Muscle layer of duodenum (tissue), 2 donors: ENCODE measurements around the gene TDP2.
"Not testable (repeated sequence)": the region's sequence is repeated elsewhere in the genome, so short reads cannot be mapped to it uniquely, and the experiment has no call there.

Experiments used
- H3K27ac ChIP-seq: one replicate; pipeline ENCODE4 v1.7.0; 2013; ENCODE audit warnings: mild to moderate bottlenecking, low read length
- H3K27me3 ChIP-seq: one replicate; pipeline ENCODE4 v1.7.0; 2013; ENCODE audit warnings: low read depth, mild to moderate bottlenecking, control low read depth, low read length
- H3K36me3 ChIP-seq, 2 donors: one replicate each; pipeline ENCODE4 v1.7.0; 2013; ENCODE audit warnings: low read length in 2 of 2, control low read depth in 1 of 2, mild to moderate bottlenecking in 1 of 2; ENCODE audit not compliant: insufficient read depth in 2 of 2, control insufficient read depth in 1 of 2
- H3K4me1 ChIP-seq, 2 donors: one replicate each; pipeline ENCODE4 v1.7.0; 2013; ENCODE audit warnings: low read length in 2 of 2, mild to moderate bottlenecking in 2 of 2, control low read depth in 1 of 2, moderate library complexity in 1 of 2; ENCODE audit not compliant: insufficient read depth in 2 of 2, control insufficient read depth in 1 of 2
- H3K4me3 ChIP-seq, 2 donors: one replicate each; pipeline ENCODE4 v1.7.0; 2013; ENCODE audit warnings: low read length in 2 of 2, low read depth in 1 of 2, mild to moderate bottlenecking in 1 of 2
- H3K9me3 ChIP-seq, 2 donors: one replicate each; pipeline ENCODE4 v1.7.0; 2013; ENCODE audit warnings: low read length in 2 of 2, control low read depth in 1 of 2, mild to moderate bottlenecking in 1 of 2; ENCODE audit not compliant: control insufficient read depth in 1 of 2
- donor health status: healthy.

The TDP2 gene

DNA sequence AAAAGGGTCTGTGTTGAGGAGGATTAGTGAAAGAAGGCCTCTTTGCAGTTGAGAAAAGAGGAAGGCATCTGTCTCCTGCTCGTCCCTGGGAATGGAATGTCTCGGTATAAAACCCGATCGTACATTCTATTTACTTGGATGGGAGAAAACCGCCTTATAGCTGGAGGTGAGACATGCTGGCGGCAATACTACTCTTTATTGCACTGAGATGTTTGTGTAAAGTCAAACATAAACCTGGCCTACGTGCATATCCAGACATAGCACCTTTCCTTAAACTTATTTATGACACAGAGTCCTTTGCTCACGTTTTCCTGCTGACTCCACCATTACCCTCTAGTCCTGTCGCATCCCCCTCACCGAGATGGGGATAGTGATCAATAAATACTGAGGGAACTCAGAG is 4.5 kb downstream of the TDP2 start:
- peaks cover 10 to 24% of the 10 kb centered on the region in 2 donors for H3K4me1 ChIP-seq
- H3K9me3 ChIP-seq: no peaks in the 10 kb centered on the region
- H3K27ac ChIP-seq: no peak overlapping the region
- peaks cover 17 to 32% of the 10 kb centered on the region in 2 donors for H3K36me3 ChIP-seq
- no peaks in the 10 kb centered on the region for H3K27me3 ChIP-seq
- no peak overlapping the region for H3K4me3 ChIP-seq

GRCh38 chr6:24661759-24662158 is 4.9 kb downstream of the TDP2 start:
- H3K27ac ChIP-seq, H3K27me3 ChIP-seq, H3K4me3 ChIP-seq, H3K9me3 ChIP-seq: not testable (repeated sequence)
- H3K4me1 ChIP-seq: peaks cover 10 to 24% of the 10 kb centered on the region in 2 donors
- H3K36me3 ChIP-seq: peaks cover 21 to 30% of the 10 kb centered on the region in 2 donors

- Histone ChIP-seq H3K4me1 (peaks cover 6 to 16% of the 10 kb centered on the region in 2 donors), H3K9me3 (no peaks in the 10 kb centered on the region), H3K27me3 (no peaks in the 10 kb centered on the region), H3K36me3 (peaks cover 25 to 30% of the 10 kb centered on the region in 2 donors), H3K4me3 (no peak overlapping the region), H3K27ac (no peak overlapping the region)
Observed at GRCh38 chr6:24660105-24660504, 6.6 kb downstream of the TDP2 start.

DNA sequence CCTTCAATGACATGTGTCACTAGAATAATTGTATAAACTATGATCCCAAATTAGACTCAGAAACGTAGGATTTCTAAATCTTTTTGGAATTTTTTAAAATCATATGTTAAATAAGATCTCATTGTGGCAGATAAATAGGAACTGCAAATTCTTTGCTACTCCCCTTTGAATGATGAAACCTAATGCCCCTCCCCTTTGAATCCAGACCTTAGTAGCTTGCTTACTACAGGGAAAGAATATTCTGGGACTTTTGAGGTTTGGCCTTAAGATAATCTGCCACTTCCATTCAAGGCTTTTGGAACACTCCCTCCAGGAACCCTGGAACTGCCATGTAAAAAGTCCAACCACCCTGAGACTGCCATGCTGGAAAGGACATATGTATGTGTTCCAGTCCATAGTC is 7.1 kb downstream of the TDP2 start:
- H3K4me3 ChIP-seq: no peak overlapping the region
- H3K36me3 ChIP-seq: peaks cover 21 to 30% of the 10 kb centered on the region in 2 donors
- no peaks in the 10 kb centered on the region for H3K27me3 ChIP-seq
- H3K9me3 ChIP-seq: no peaks in the 10 kb centered on the region
- peaks cover under 1 to 10% of the 10 kb centered on the region in 2 donors for H3K4me1 ChIP-seq
- H3K27ac ChIP-seq: no peak overlapping the region

GRCh38 chr6:24658573-24659560 is 7.8 kb downstream of the TDP2 start:
- peak overlapping the region; percentile 39 for H3K27ac ChIP-seq
- H3K27me3 ChIP-seq: no peaks in the 10 kb centered on the region
- peaks cover 26 to 27% of the 10 kb centered on the region in 2 donors for H3K36me3 ChIP-seq
- H3K4me3 ChIP-seq: no peak overlapping the region
- H3K9me3 ChIP-seq: no peaks in the 10 kb centered on the region
- H3K4me1 ChIP-seq: peaks cover 0 to 10% of the 10 kb centered on the region in 2 donors

- Histone ChIP-seq H3K36me3 (peaks cover 35 to 49% of the 10 kb centered on the region in 2 donors), H3K27ac (no peak overlapping the region), H3K4me3 (no peak overlapping the region), H3K4me1 (no peaks in the 10 kb centered on the region), H3K27me3 (no peaks in the 10 kb centered on the region), H3K9me3 (no peaks in the 10 kb centered on the region)
Observed at GRCh38 chr6:24655215-24655614, 11.5 kb downstream of the TDP2 start.

DNA sequence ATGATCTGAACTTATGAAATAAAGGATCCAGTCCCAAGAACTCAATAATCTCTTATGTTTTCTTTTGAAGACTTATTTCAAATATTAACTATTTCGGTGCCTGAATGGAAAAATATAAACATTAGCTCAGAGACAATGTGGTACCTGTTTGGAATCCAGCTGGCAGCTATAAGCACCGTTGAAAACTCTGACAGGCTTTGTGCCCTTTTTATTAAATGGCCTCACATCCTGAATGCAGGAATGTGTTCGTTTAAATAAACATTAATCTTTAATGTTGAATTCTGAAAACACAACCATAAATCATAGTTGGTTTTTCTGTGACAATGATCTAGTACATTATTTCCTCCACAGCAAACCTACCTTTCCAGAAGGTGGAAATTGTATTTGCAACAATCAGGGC is 16.3 kb downstream of the TDP2 start:
- Histone ChIP-seq H3K27ac (no peak overlapping the region), H3K4me1 (peaks cover 0 to 10% of the 10 kb centered on the region in 2 donors), H3K4me3 (no peak overlapping the region), H3K9me3 (no peaks in the 10 kb centered on the region), H3K36me3 (peaks cover 33 to 39% of the 10 kb centered on the region in 2 donors), H3K27me3 (no peaks in the 10 kb centered on the region)

DNA sequence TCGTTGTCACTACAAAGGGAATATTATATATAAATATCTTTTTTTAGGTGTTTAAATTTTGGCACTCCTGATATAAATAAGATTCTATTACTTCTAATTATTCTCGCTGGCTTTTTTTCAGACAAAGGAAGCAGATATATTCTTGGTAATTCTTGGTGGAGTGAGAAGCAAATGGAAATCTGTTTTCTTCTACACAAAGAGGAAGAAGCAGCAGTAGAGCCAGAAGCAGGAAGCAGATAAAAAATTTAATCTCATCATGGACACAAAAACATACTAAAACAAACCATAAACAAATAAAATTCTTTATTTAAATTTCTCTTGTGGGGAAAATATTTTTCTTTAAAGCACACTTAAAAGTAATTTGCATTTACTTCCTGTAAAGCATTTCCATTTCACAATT is 17.0 kb downstream of the TDP2 start:
- Histone ChIP-seq H3K4me1 (peaks cover 0 to 12% of the 10 kb centered on the region in 2 donors), H3K4me3 (no peak overlapping the region), H3K36me3 (peaks cover 33 to 39% of the 10 kb centered on the region in 2 donors), H3K27ac (no peak overlapping the region), H3K27me3 (no peaks in the 10 kb centered on the region), H3K9me3 (no peaks in the 10 kb centered on the region)

DNA sequence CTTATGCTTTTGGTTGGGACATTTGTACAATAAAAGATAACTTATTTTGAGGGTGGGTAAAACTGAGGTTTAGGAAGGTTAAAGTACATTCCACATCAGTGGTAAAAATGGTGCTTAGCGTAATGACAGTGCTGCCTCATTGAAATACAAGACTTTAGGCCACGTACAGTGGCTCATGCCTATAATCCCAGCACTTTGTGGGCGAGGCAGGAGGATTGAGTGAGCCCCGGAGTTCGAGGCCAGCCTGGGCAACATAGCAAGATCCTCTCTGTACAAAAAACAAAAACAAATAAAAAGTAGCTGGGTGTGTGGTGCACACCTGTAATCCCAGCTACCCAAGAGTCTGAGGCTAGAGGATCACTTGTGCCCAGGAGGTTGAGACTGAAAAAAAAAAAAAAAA is 18.4 kb downstream of the TDP2 start:
- no peak overlapping the region for H3K4me3 ChIP-seq
- peaks cover 0 to 12% of the 10 kb centered on the region in 2 donors for H3K4me1 ChIP-seq
- peaks cover 27 to 32% of the 10 kb centered on the region in 2 donors for H3K36me3 ChIP-seq
- peaks cover 9% of the 10 kb centered on the region for H3K27me3 ChIP-seq
- no peaks in the 10 kb centered on the region for H3K9me3 ChIP-seq
- no peak overlapping the region for H3K27ac ChIP-seq

GRCh38 chr6:24646771-24647170 is 19.9 kb downstream of the TDP2 start:
- Histone ChIP-seq H3K36me3 (peaks cover 13 to 17% of the 10 kb centered on the region in 2 donors), H3K27ac (no peak overlapping the region), H3K4me3 (no peak overlapping the region), H3K27me3 (peaks cover 9% of the 10 kb centered on the region), H3K4me1 (peaks cover 0 to 12% of the 10 kb centered on the region in 2 donors), H3K9me3 (no peaks in the 10 kb centered on the region)

DNA sequence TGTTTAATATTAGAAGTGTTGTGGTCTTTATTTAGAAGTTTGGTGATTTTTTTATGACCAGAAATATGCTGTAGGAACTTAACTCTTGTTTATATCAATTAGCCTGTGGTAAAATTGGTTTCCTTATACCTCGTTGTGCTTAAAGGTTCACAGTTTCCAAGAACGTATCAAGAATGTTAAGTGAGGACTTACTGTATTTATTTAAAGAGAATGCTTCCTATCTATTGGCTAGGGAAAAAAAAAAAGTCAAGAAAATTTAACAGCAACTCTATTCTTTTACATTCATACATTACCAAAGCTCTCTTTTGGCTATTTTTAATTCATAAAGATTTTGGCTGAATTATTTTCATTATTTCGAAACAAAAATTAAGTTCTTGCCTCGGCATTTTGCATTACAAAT is 22.3 kb downstream of the TDP2 start:
- Histone ChIP-seq H3K4me3 (no peak overlapping the region), H3K27me3 (peaks cover 9% of the 10 kb centered on the region), H3K9me3 (no peaks in the 10 kb centered on the region), H3K27ac (no peak overlapping the region), H3K4me1 (peaks cover 0 to 12% of the 10 kb centered on the region in 2 donors), H3K36me3 (no peaks in the 10 kb centered on the region)
